ENCODE results near the gene DNAH14. TPM values are rescaled to one million over a fixed set of nuclear protein-coding genes. Genes with fewer than 3 reads are reported as not detected.

Gene DNAH14
- total and polyA plus RNA-seq, 9 of the 15 experiments (the other 6 are each of a cell fraction or from before 2014, with no cell fraction given) = 58.4 to 142 (median 98.4) TPM

DNA sequence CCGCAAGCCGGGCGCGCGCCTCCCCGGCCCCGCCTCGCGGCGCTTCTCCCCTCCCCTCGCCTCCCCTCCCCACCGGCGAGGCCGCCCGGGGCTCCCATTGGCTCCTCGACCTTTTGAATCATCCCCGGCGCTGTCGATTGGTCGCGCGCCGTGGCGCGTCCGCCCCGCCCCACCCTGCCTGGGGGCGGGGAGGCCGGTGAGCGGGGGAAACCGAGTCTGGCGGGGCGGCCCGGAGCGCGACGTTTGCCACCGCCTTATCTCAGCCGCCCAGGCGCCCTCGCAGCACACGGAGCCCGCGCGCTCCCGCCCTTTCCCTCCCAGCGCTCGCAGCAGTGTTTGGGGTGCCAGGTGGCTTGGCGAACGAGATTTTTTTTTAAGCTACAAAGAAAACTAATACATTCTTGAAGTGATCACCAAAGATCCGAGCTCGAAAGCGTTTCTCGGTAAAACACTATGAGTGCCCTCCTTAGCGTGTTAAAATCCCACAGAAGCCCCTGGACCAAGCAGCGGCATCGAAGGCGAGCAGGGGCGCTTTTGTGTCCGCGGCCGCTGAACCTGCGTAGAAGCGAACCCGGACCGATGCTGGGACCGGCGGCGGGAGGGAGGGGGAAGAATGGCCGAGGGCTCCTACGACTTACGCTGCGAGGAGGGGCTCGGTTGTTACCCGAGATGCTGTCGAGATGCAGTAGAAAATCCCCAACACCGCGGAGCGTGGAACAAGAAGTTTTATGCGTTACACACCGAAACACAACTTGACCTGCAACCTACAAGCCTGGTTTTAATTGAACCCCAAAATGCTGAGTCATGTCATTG, 498.8 kb downstream of the DNAH14 start:
- peaks cover 10% of the 10 kb centered on the region for H3K9me1 ChIP-seq (ENCODE audit: control insufficient read depth, insufficient read depth, low read length)
- CTCF ChIA-PET (ENCODE audit: low intra/inter-chr PET ratio) = interaction anchor here (0.7 kb wide), 1 partner anchor 327 kb away, joined by 4 read pairs; no protein-coding TSS in a partner anchor
- peak; percentile 99 for DNase-seq (ENCODE audit: extremely low read depth in 1 of 4, low spot score in 3 of 4)
- peaks cover 8% of the 10 kb centered on the region; the same call in 1 of the 2 replicates for H3K9me3 ChIP-seq (replicated peaks; ENCODE audit: control insufficient read depth, insufficient read depth, low read depth, low read length)
- peak overlapping the region; percentile 86 to 99 for H3K9ac ChIP-seq (ENCODE audit: insufficient read depth in 1 of 2, low read depth in 2 of 2, low read length in 2 of 2)
- peak overlapping the region; percentile 87 for H3K27ac ChIP-seq (ENCODE audit: extremely low read depth, low read depth, low read length)
- TSS peak; percentile 95 for BruUV-seq (replicated peaks)
- H3K27me3 ChIP-seq (ENCODE audit: control insufficient read depth in 2 of 2, insufficient read depth in 2 of 2, low read length in 2 of 2) = no peaks in the 10 kb centered on the region
- FAIRE-seq = peak; percentile 89
- peak; percentile 93 for ATAC-seq
- 1% methylated on average over 54 of the region's 81 CpGs for WGBS (ENCODE audit: insufficient coverage, low coverage, missing lambda C conversion rate)
- H3K4me3 ChIP-seq = peak overlapping the region; percentile 94
- peaks cover 47% of the 10 kb centered on the region for H3K79me2 ChIP-seq (ENCODE audit: control insufficient read depth, insufficient read depth, low read length)
- peaks cover 35% of the 10 kb centered on the region for H4K20me1 ChIP-seq (replicated peaks; ENCODE audit: control insufficient read depth, insufficient read depth, low read length)
- intact Hi-C loops (cut with micrococcal nuclease) = loop anchor here (2.0 kb wide), 1 partner anchor 17 kb away; no protein-coding TSS in a partner anchor
- H3K4me1 ChIP-seq (replicated peaks in 1 of 2; ENCODE audit: control insufficient read depth in 2 of 2, insufficient read depth in 2 of 2, low read length in 2 of 2) = peaks cover 27 to 33% of the 10 kb centered on the region in 2 experiments
- H3K4me2 ChIP-seq (ENCODE audit: insufficient read depth, low read length) = peak overlapping the region; percentile 97
- POLR2A ChIA-PET = interaction anchor here (0.6 to 2.0 kb wide), 12 partner anchors 10 to 1882 kb away, joined by 3 to 16 read pairs (median 3); no protein-coding TSS in a partner anchor
- peak overlapping the region; percentile 79 for H2AFZ ChIP-seq (ENCODE audit: low read depth, low read length)
- peaks cover 25% of the 10 kb centered on the region for H3K36me3 ChIP-seq (ENCODE audit: control insufficient read depth, insufficient read depth, low read length)
- in situ Hi-C loops (cut with MboI) = no loop called here
- TF ChIP-seq TARDBP (IDR thresholded peaks at IDR 0.05) = peak; percentile 26; the same call in 1 of the 2 replicates
- TF ChIP-seq, protein P1, sequence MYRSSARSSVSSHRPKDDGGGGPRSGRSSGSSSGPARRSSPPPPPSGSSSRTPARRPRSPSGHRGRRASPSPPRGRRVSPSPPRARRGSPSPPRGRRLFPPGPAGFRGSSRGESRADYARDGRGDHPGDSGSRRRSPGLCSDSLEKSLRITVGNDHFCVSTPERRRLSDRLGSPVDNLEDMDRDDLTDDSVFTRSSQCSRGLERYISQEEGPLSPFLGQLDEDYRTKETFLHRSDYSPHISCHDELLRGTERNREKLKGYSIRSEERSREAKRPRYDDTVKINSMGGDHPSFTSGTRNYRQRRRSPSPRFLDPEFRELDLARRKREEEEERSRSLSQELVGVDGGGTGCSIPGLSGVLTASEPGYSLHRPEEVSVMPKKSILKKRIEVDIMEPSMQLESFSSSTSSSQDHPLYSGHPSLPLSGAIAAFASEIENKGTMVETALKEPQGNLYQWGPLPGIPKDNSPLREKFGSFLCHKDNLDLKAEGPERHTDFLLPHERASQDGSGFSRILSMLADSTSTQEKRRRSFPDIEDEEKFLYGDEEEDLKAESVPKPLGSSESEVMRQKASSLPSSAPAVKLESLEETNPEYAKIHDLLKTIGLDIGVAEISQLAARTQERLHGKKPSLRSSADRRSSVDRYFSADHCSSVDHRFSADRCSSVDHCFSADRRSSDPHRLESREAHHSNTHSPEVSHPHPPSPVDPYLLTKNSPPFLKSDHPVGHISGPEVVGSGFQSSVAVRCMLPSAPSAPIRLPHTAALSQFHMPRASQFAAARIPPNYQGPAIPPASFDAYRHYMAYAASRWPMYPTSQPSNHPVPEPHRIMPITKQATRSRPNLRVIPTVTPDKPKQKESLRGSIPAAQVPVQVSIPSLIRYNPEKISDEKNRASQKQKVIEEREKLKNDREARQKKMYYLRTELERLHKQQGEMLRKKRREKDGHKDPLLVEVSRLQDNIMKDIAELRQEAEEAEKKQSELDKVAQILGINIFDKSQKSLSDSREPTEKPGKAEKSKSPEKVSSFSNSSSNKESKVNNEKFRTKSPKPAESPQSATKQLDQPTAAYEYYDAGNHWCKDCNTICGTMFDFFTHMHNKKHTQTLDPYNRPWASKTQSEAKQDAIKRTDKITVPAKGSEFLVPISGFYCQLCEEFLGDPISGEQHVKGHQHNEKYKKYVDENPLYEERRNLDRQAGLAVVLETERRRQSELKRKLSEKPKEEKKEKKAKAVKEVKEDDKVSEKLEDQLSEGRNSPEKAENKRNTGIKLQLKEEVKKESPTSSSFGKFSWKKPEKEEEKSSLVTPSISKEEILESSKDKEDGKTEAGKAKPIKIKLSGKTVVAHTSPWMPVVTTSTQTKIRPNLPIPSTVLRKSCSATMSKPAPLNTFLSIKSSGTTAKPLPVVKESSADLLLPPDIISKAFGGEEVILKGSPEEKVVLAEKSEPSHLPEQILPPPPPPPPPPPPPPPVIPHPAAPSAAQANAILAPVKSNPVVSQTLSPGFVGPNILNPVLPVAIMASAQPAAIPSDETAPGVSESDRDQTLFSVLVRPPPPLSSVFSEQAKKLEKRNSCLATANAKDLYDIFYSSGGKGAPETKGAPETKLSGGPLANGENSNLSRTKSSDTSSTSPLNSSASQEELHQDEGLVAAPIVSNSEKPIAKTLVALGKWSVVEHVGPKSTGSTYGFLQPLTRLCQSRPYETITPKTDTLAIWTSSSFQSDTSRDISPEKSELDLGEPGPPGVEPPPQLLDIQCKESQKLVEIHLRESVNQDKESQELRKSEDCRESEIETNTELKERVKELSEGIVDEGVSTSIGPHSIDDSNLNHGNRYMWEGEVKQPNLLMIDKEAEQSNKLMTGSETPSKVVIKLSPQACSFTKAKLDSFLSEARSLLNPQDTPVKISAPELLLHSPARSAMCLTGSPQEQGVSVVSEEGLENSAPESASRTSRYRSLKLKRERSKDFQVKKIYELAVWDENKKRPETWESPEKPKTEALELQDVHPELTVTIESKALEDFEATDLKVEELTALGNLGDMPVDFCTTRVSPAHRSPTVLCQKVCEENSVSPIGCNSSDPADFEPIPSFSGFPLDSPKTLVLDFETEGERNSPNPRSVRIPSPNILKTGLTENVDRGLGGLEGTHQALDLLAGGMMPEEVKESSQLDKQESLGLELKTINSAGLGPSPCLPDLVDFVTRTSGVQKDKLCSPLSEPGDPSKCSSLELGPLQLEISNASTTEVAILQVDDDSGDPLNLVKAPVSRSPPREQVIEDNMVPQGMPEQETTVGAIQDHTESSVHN (IDR thresholded peaks at IDR 0.05; ENCODE audit: borderline replicate concordance in 1 of 2, low read depth in 1 of 2) = no peak
- no peak for TF ChIP-seq PPARD (CRISPR knock-in tag; IDR thresholded peaks at IDR 0.05)
- TF ChIP-seq OTX1 (CRISPR knock-in tag; IDR thresholded peaks at IDR 0.05) = no peak
- TF ChIP-seq, protein P2, sequence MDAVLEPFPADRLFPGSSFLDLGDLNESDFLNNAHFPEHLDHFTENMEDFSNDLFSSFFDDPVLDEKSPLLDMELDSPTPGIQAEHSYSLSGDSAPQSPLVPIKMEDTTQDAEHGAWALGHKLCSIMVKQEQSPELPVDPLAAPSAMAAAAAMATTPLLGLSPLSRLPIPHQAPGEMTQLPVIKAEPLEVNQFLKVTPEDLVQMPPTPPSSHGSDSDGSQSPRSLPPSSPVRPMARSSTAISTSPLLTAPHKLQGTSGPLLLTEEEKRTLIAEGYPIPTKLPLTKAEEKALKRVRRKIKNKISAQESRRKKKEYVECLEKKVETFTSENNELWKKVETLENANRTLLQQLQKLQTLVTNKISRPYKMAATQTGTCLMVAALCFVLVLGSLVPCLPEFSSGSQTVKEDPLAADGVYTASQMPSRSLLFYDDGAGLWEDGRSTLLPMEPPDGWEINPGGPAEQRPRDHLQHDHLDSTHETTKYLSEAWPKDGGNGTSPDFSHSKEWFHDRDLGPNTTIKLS (IDR thresholded peaks at IDR 0.05; ENCODE audit: borderline replicate concordance, low read depth) = peak; percentile 77; the same call in 1 of the 2 replicates
- no peak for TF ChIP-seq IFI16 (CRISPR knock-in tag; IDR thresholded peaks at IDR 0.05)
- TF ChIP-seq, protein P3, sequence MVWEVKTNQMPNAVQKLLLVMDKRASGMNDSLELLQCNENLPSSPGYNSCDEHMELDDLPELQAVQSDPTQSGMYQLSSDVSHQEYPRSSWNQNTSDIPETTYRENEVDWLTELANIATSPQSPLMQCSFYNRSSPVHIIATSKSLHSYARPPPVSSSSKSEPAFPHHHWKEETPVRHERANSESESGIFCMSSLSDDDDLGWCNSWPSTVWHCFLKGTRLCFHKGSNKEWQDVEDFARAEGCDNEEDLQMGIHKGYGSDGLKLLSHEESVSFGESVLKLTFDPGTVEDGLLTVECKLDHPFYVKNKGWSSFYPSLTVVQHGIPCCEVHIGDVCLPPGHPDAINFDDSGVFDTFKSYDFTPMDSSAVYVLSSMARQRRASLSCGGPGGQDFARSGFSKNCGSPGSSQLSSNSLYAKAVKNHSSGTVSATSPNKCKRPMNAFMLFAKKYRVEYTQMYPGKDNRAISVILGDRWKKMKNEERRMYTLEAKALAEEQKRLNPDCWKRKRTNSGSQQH (CRISPR knock-in tag; IDR thresholded peaks at IDR 0.05) = no peak
- TF ChIP-seq ESRRA (IDR thresholded peaks at IDR 0.05; ENCODE audit: borderline replicate concordance, low read depth) = no peak

All from K562 (cell line).